ENCODE measurements around the gene SIL1. TPM values are rescaled to one million over a fixed set of nuclear protein-coding genes. Genes with fewer than 3 reads are reported as not detected.
"Not testable (repeated sequence)": the region's sequence is repeated elsewhere in the genome, so short reads cannot be mapped to it uniquely, and the experiment has no call there.

Gene SIL1
- total RNA-seq, 3 donors from 2014 or later (not counting 1 experiment from before 2014, with no cell fraction given), result 16.9 to 22.5 (median 22.4) TPM

GRCh38 chr5:139058121-139058520 lies 140.0 kb downstream of the SIL1 start:
- WGBS (ENCODE audit: insufficient coverage), result 80% methylated on average over 1 of the region's 2 CpGs
- no peaks in the 10 kb centered on the region for H3K9me3 ChIP-seq (ENCODE audit: control insufficient read depth, insufficient read depth, low read length)
- Mint-ChIP-seq H3K36me3 (no peaks in the 10 kb centered on the region), H3K4me3 (no peak overlapping the region), H3K27ac (no peak overlapping the region), H3K4me1 (no peaks in the 10 kb centered on the region), H3K9me3 (no peaks in the 10 kb centered on the region), H3K27me3 (ENCODE audit: low read depth in 2 of 2) (no peaks in the 10 kb centered on the region)
- no peak overlapping the region for H3K27ac ChIP-seq (ENCODE audit: low read length)
- no peaks in the 10 kb centered on the region for H3K36me3 ChIP-seq (ENCODE audit: control insufficient read depth, insufficient read depth, low read length)
- ATAC-seq (no peak), DNase-seq (no peak)
- intact Hi-C loops (cut with micrococcal nuclease), result no loop called here
- H3K27me3 ChIP-seq (ENCODE audit: control insufficient read depth, insufficient read depth, low read length), result no peaks in the 10 kb centered on the region
- H3K4me1 ChIP-seq (ENCODE audit: control insufficient read depth, insufficient read depth, low read length), result no peaks in the 10 kb centered on the region
- no peak for TF ChIP-seq CTCF (IDR thresholded peaks at IDR 0.05)
- H3K4me3 ChIP-seq (ENCODE audit: low read length), result no peak overlapping the region

DNA sequence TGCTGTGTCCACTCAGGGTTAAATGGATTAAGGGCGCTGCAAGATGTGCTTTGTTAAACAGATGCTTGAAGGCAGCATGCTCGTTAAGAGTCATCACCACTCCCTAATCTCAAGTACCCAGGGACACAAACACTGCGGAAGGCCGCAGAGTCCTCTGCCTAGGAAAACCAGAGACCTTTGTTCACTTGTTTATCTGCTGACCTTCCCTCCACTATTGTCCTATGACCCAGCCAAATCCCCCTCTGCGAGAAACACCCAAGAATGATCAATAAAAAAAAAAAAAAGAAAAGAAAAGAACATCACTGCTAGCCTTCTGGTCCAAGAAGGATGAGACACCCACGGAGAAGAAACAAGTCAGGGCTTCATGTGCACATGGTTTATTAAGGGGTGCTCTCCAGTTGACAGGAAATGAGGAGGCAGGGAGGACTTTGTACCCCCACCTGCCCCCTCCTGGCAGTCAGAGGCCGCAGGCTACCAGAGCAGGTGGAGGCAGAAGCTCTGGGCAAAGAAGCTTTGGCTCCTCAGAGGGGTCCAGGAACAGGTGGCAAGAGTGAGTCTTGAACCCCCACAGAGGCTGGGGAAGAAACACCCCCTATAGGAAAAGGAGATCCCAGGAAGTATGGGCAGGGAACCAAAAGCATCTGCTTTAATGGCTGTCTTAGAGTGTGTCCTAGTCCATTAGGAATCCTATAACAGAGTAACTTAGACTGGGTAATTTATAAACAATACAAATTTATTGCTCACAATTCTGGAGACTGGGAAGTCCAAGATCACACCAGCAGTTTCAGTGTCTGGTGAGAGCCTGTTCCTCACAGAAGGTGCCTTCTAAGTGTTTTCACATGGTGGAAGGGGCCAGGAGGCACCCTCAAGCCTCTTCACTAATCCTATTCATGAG lies 140.9 kb downstream of the SIL1 start:
- H3K27me3 Mint-ChIP-seq (ENCODE audit: low read depth in 2 of 2); intact Hi-C loops (cut with micrococcal nuclease); H3K9me3 Mint-ChIP-seq; H3K4me1 ChIP-seq (ENCODE audit: control insufficient read depth, insufficient read depth, low read length); H3K4me3 Mint-ChIP-seq; H3K27ac ChIP-seq (ENCODE audit: low read length); DNase-seq; H3K27me3 ChIP-seq (ENCODE audit: control insufficient read depth, insufficient read depth, low read length); H3K27ac Mint-ChIP-seq; H3K36me3 ChIP-seq (ENCODE audit: control insufficient read depth, insufficient read depth, low read length); H3K9me3 ChIP-seq (ENCODE audit: control insufficient read depth, insufficient read depth, low read length); H3K4me1 Mint-ChIP-seq; H3K4me3 ChIP-seq (ENCODE audit: low read length); H3K36me3 Mint-ChIP-seq; ATAC-seq: not testable (repeated sequence)
- WGBS (ENCODE audit: insufficient coverage), result 100% methylated on average over 3 of the region's 7 CpGs

DNA sequence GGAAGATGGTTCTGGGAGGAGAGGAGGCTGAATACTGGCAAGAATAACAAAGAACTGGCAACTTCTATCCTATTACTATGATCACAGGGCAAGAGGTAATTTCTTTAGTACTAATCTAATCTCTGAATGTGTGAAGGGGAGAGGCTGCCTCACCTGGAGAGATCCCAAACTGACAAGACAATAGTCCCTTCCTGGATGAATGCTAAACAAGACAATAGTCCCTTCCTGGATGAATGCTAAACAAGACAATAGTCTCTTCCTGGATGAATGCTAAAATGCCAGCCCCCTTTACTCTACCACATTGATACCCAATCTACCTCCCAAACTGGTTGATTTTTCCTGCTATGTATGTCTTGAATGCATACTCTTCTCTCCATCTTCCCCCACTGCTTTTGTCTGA lies 145.2 kb downstream of the SIL1 start:
- Mint-ChIP-seq H3K36me3 (no peaks in the 10 kb centered on the region), H3K27me3 (ENCODE audit: low read depth in 2 of 2) (no peaks in the 10 kb centered on the region), H3K4me3 (no peak overlapping the region), H3K4me1 (no peaks in the 10 kb centered on the region), H3K9me3 (no peaks in the 10 kb centered on the region), H3K27ac (no peak overlapping the region)
- intact Hi-C loops (cut with micrococcal nuclease), result no loop called here
- no peak overlapping the region for H3K4me3 ChIP-seq (ENCODE audit: low read length)
- H3K36me3 ChIP-seq (ENCODE audit: control insufficient read depth, insufficient read depth, low read length), result no peaks in the 10 kb centered on the region
- no peaks in the 10 kb centered on the region for H3K27me3 ChIP-seq (ENCODE audit: control insufficient read depth, insufficient read depth, low read length)
- no peak for ATAC-seq
- DNase-seq, result no peak
- H3K27ac ChIP-seq (ENCODE audit: low read length), result no peak overlapping the region
- no peaks in the 10 kb centered on the region for H3K4me1 ChIP-seq (ENCODE audit: control insufficient read depth, insufficient read depth, low read length)
- H3K9me3 ChIP-seq (ENCODE audit: control insufficient read depth, insufficient read depth, low read length), result no peaks in the 10 kb centered on the region
- TF ChIP-seq CTCF (IDR thresholded peaks at IDR 0.05), result no peak

DNA sequence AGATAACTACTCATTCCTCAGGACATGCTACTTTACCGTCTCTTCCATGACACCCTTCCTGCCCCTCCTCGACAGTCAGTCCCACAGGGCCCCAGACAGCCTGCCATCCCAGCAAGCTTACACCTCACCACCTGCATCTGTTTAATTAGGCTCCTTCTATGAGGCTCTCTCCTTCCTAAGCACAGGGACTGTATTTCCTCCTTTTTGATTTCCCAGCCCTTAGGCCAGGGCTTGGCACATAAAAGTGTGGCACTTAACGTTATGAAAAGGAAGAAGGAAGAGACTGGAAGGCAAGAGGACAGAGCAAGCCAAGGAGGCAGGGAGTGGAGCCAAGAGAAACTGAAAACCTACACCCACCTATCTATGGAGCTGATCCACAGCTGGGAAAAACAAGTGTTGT lies 146.8 kb downstream of the SIL1 start:
- no peaks in the 10 kb centered on the region for H3K36me3 ChIP-seq (ENCODE audit: control insufficient read depth, insufficient read depth, low read length)
- H3K9me3 ChIP-seq (ENCODE audit: control insufficient read depth, insufficient read depth, low read length), result no peaks in the 10 kb centered on the region
- no peaks in the 10 kb centered on the region for H3K27me3 ChIP-seq (ENCODE audit: control insufficient read depth, insufficient read depth, low read length)
- Mint-ChIP-seq H3K27me3 (ENCODE audit: low read depth in 2 of 2) (no peaks in the 10 kb centered on the region), H3K27ac (no peak overlapping the region), H3K4me3 (no peak overlapping the region), H3K36me3 (no peaks in the 10 kb centered on the region), H3K4me1 (no peaks in the 10 kb centered on the region), H3K9me3 (no peaks in the 10 kb centered on the region)
- TF ChIP-seq CTCF (IDR thresholded peaks at IDR 0.05), result no peak
- DNase-seq, result no peak
- no peak overlapping the region for H3K27ac ChIP-seq (ENCODE audit: low read length)
- intact Hi-C loops (cut with micrococcal nuclease), result no loop called here
- WGBS (ENCODE audit: insufficient coverage), result 96% methylated on average over 2 of the region's 3 CpGs
- no peaks in the 10 kb centered on the region for H3K4me1 ChIP-seq (ENCODE audit: control insufficient read depth, insufficient read depth, low read length)
- H3K4me3 ChIP-seq (ENCODE audit: low read length), result no peak overlapping the region
- ATAC-seq, result no peak

Measured in natural killer cell (primary cell).